CD4-positive, alpha-beta memory T cell (primary cell): ENCODE data around the gene SLC35A2. TPM values are rescaled to one million over a fixed set of nuclear protein-coding genes. Genes with fewer than 3 reads are reported as not detected.
A peak's percentile ranks its signal among the peaks of the same experiment; 100 is the strongest.

ENCODE experiments used
- CTCF ChIA-PET: fragments of 350-600 bp; sonication (Branson Sonifier 250); formaldehyde crosslinking; loops from one replicate; lab custom pipeline; 2021; ENCODE audit warnings: inconsistent platforms; ENCODE audit not compliant: partially characterized antibody; lab: Charles Lee
- POLR2A ChIA-PET: fragments of 350-600 bp; sonication (Branson Sonifier 250); formaldehyde crosslinking; loops from one replicate; lab custom pipeline; 2021; ENCODE audit not compliant: partially characterized antibody; lab: Charles Lee
- DNase-seq, 5 donors: peaks; one replicate each; pipeline versions ENCODE4 v3.0.0 to v3.0.0-alpha.2; 2020 to 2022; ENCODE audit warnings: mixed read lengths in 1 of 5
- H3K27ac ChIP-seq: one replicate; pipeline ENCODE4 v1.7.0; 2013; ENCODE audit warnings: low read depth, low read length
- H3K27me3 ChIP-seq: 2 replicates; pipeline ENCODE4 v1.7.0; 2013; ENCODE audit warnings: mild to moderate bottlenecking, low read length, moderate library complexity; ENCODE audit not compliant: insufficient read depth
- H3K36me3 ChIP-seq: 2 replicates; pipeline ENCODE4 v1.7.0; 2013; ENCODE audit warnings: mild to moderate bottlenecking, low read length, moderate library complexity; ENCODE audit not compliant: insufficient read depth
- H3K4me1 ChIP-seq: 2 replicates; pipeline ENCODE4 v1.7.0; 2013; ENCODE audit warnings: mild to moderate bottlenecking, low read length, moderate library complexity; ENCODE audit not compliant: insufficient read depth
- H3K4me3 ChIP-seq, 2 donors: one replicate each; pipeline ENCODE4 v1.7.0; 2013; ENCODE audit warnings: low read length in 2 of 2, mild to moderate bottlenecking in 1 of 2
- H3K9me3 ChIP-seq, 2 donors: one replicate each; pipeline ENCODE4 v1.7.0; 2013; ENCODE audit warnings: low read length in 2 of 2, control low read depth in 1 of 2; ENCODE audit not compliant: control insufficient read depth in 1 of 2
- H3K27ac Mint-ChIP-seq, 7 donors: one replicate each; pipeline ENCODE4 v1.8.0; 2020 to 2021; ENCODE audit warnings: mixed read lengths in 7 of 7, mild to moderate bottlenecking in 6 of 7, inconsistent platforms in 3 of 7, moderate library complexity in 3 of 7
- H3K27me3 Mint-ChIP-seq, 2 donors: one replicate each; pipeline ENCODE4 v1.8.0; 2020 to 2021; ENCODE audit warnings: mixed read lengths in 2 of 2
- H3K36me3 Mint-ChIP-seq, 2 donors: one replicate each; pipeline ENCODE4 v1.8.0; 2020 to 2021; ENCODE audit warnings: mixed read lengths in 2 of 2, inconsistent platforms in 1 of 2, mild to moderate bottlenecking in 1 of 2
- H3K4me1 Mint-ChIP-seq, 4 donors: one replicate each; pipeline ENCODE4 v1.8.0; 2020 to 2021; ENCODE audit warnings: mixed read lengths in 4 of 4, mild to moderate bottlenecking in 1 of 4
- H3K4me3 Mint-ChIP-seq, 8 donors: one replicate each; pipeline ENCODE4 v1.8.0; 2020 to 2021; ENCODE audit warnings: mixed read lengths in 8 of 8, mild to moderate bottlenecking in 7 of 8, moderate library complexity in 6 of 8, inconsistent platforms in 3 of 8
- H3K9me3 Mint-ChIP-seq, 8 donors: one replicate each; pipeline ENCODE4 v1.8.0; 2020 to 2021; ENCODE audit warnings: mixed read lengths in 8 of 8, mild to moderate bottlenecking in 5 of 8, inconsistent platforms in 3 of 8, moderate library complexity in 1 of 8
- intact Hi-C: fragments of 100-400 bp; cut with micrococcal nuclease; formaldehyde crosslinking; loops from one replicate; pipeline ENCODE4 v1.15.1; 2023
- polyA plus RNA-seq, 2 donors: library from polyadenylated mRNA; unstranded; fragments of 300-500 nt; fragmentation: Illumina TruSeq; gene quantifications; one replicate each; pipeline ENCODE4 v1.2.3, GENCODE V29; 2021
- total RNA-seq, 2 experiments: library from RNA; stranded (reverse); gene quantifications; one replicate each; pipeline ENCODE4 v1.2.3, GENCODE V29; 2021

The SLC35A2 gene
- total and polyA plus RNA-seq, 4 experiments from 2014 or later, result 11.8 to 15.8 (median 14.1) TPM

GRCh38 chrX:48934581-48935300, 23.3 kb upstream of the SLC35A2 start:
- Histone ChIP-seq H3K4me1 (peaks cover 67% of the 10 kb centered on the region), H3K27me3 (no peaks in the 10 kb centered on the region), H3K9me3 (no peaks in the 10 kb centered on the region), H3K36me3 (peaks cover 5% of the 10 kb centered on the region), H3K4me3 (no peak overlapping the region), H3K27ac (peak overlapping the region; percentile 68)
- Mint-ChIP-seq H3K27me3 (no peaks in the 10 kb centered on the region), H3K36me3 (peaks cover 24 to 49% of the 10 kb centered on the region in 2 donors), H3K27ac (peak overlapping the region; percentile 95 to 99 (median 97)), H3K4me3 (peak overlapping the region in 7 of 8 donors; percentile 39 to 80 (median 77)), H3K4me1 (peaks cover 47 to 73% (median 61%) of the 10 kb centered on the region in 4 donors), H3K9me3 (peaks cover 0 to 7% (median 0%) of the 10 kb centered on the region in 8 donors)
- POLR2A ChIA-PET, result interaction anchor here (1.0 to 11.3 kb wide), 3 partner anchors 15 to 37 kb away, joined by 3 to 235 read pairs (median 4); partner anchors contain the start of genes PIM2 and PQBP1
- CTCF ChIA-PET, result interaction anchor here (1.4 kb wide), 1 partner anchor 11 kb away, joined by 3 read pairs; no protein-coding TSS in a partner anchor
- intact Hi-C loops, result no loop called here
- DNase-seq, result peak; percentile 68 to 84 (median 80)

GRCh38 chrX:48933757-48934156, 22.3 kb upstream of the SLC35A2 start:
- Histone ChIP-seq H3K9me3 (no peaks in the 10 kb centered on the region), H3K36me3 (peaks cover 5% of the 10 kb centered on the region), H3K27ac (peak overlapping the region; percentile 68), H3K27me3 (no peaks in the 10 kb centered on the region), H3K4me3 (no peak overlapping the region), H3K4me1 (peaks cover 58% of the 10 kb centered on the region)
- peak overlapping the region; percentile 95 to 99 (median 97) for H3K27ac Mint-ChIP-seq
- peaks cover 24 to 45% of the 10 kb centered on the region in 2 donors for H3K36me3 Mint-ChIP-seq
- no peaks in the 10 kb centered on the region for H3K27me3 Mint-ChIP-seq
- H3K4me3 Mint-ChIP-seq, result peak overlapping the region in 6 of 8 donors; percentile 26 to 80 (median 48)
- intact Hi-C loops, result no loop called here
- ChIA-PET CTCF (interaction anchor here (1.4 kb wide), 1 partner anchor 12 kb away, joined by 3 read pairs; no protein-coding TSS in a partner anchor), POLR2A (interaction anchor here (1.0 to 11.3 kb wide), 3 partner anchors 14 to 36 kb away, joined by 3 to 235 read pairs (median 4); partner anchors contain the start of genes PIM2 and PQBP1)
- no peak for DNase-seq
- H3K4me1 Mint-ChIP-seq, result peaks cover 39 to 63% (median 51%) of the 10 kb centered on the region in 4 donors
- H3K9me3 Mint-ChIP-seq, result peaks cover 0 to 4% (median 0%) of the 10 kb centered on the region in 8 donors

- Mint-ChIP-seq H3K9me3 (peaks cover 0 to 2% (median 0%) of the 10 kb centered on the region in 8 donors), H3K36me3 (peaks cover 25 to 35% of the 10 kb centered on the region in 2 donors), H3K27ac (peak overlapping the region in 2 of 7 donors; percentile 14 to 35), H3K4me1 (peaks cover 16 to 46% (median 21%) of the 10 kb centered on the region in 4 donors), H3K27me3 (no peaks in the 10 kb centered on the region), H3K4me3 (no peak overlapping the region)
- intact Hi-C loops, result no loop called here
- no peak overlapping the region for H3K4me3 ChIP-seq
- POLR2A ChIA-PET, result interaction anchor here (0.7 to 2.1 kb wide), 6 partner anchors 8 to 30 kb away, joined by 3 to 10 read pairs (median 3); no protein-coding TSS in a partner anchor
- peaks cover 11% of the 10 kb centered on the region for H3K36me3 ChIP-seq
- no peaks in the 10 kb centered on the region for H3K9me3 ChIP-seq
- H3K27ac ChIP-seq, result no peak overlapping the region
- peaks cover 28% of the 10 kb centered on the region for H3K4me1 ChIP-seq
- no peak for DNase-seq
- H3K27me3 ChIP-seq, result no peaks in the 10 kb centered on the region
- CTCF ChIA-PET, result interaction anchor here (1.1 kb wide), 1 partner anchor 19 kb away, joined by 4 read pairs; no protein-coding TSS in a partner anchor
Observed at GRCh38 chrX:48927736-48928382, 16.4 kb upstream of the SLC35A2 start.

GRCh38 chrX:48927123-48927522, 15.7 kb upstream of the SLC35A2 start:
- Histone ChIP-seq H3K9me3 (no peaks in the 10 kb centered on the region), H3K36me3 (peaks cover 11% of the 10 kb centered on the region), H3K27ac (no peak overlapping the region), H3K4me3 (no peak overlapping the region), H3K4me1 (peaks cover 35% of the 10 kb centered on the region), H3K27me3 (no peaks in the 10 kb centered on the region)
- CTCF ChIA-PET, result interaction anchor here (1.0 kb wide), 1 partner anchor 10 kb away, joined by 3 read pairs; no protein-coding TSS in a partner anchor
- H3K36me3 Mint-ChIP-seq, result peaks cover 24 to 36% of the 10 kb centered on the region in 2 donors
- no peak overlapping the region for H3K4me3 Mint-ChIP-seq
- no peak for DNase-seq
- peaks cover 0 to 2% (median 0%) of the 10 kb centered on the region in 8 donors for H3K9me3 Mint-ChIP-seq
- H3K4me1 Mint-ChIP-seq, result peaks cover 17 to 50% (median 24%) of the 10 kb centered on the region in 4 donors
- H3K27ac Mint-ChIP-seq, result no peak overlapping the region
- intact Hi-C loops, result no loop called here
- POLR2A ChIA-PET, result interaction anchor here (1.0 to 2.1 kb wide), 5 partner anchors 8 to 31 kb away, joined by 3 to 10 read pairs (median 3); no protein-coding TSS in a partner anchor
- H3K27me3 Mint-ChIP-seq, result no peaks in the 10 kb centered on the region

GRCh38 chrX:48924270-48924669, 12.8 kb upstream of the SLC35A2 start:
- Mint-ChIP-seq H3K27me3 (no peaks in the 10 kb centered on the region), H3K36me3 (peaks cover 20 to 40% of the 10 kb centered on the region in 2 donors), H3K4me1 (peaks cover 28 to 72% (median 42%) of the 10 kb centered on the region in 4 donors), H3K4me3 (peak overlapping the region in 7 of 8 donors; percentile 29 to 60 (median 46)), H3K9me3 (no peaks in the 10 kb centered on the region), H3K27ac (peak overlapping the region; percentile 57 to 89 (median 83))
- Histone ChIP-seq H3K4me1 (peaks cover 61% of the 10 kb centered on the region), H3K9me3 (no peaks in the 10 kb centered on the region), H3K4me3 (no peak overlapping the region), H3K27ac (peak overlapping the region; percentile 1), H3K27me3 (no peaks in the 10 kb centered on the region), H3K36me3 (peaks cover 11% of the 10 kb centered on the region)
- POLR2A ChIA-PET, result interaction anchor here (0.6 to 2.4 kb wide), 2 partner anchors 12 to 28 kb away, joined by 4 to 16 read pairs; no protein-coding TSS in a partner anchor
- DNase-seq, result peak in 1 of 5 donors; percentile 37
- CTCF ChIA-PET, result interaction anchor here (2.9 kb wide), 1 partner anchor 13 kb away, joined by 8 read pairs; no protein-coding TSS in a partner anchor
- intact Hi-C loops, result no loop called here

- H3K9me3 Mint-ChIP-seq, result no peaks in the 10 kb centered on the region
- peak overlapping the region in 5 of 8 donors; percentile 29 to 50 (median 45) for H3K4me3 Mint-ChIP-seq
- H3K27me3 Mint-ChIP-seq, result no peaks in the 10 kb centered on the region
- H3K27ac Mint-ChIP-seq, result peak overlapping the region; percentile 57 to 89 (median 83)
- Histone ChIP-seq H3K4me3 (no peak overlapping the region), H3K36me3 (peaks cover 11% of the 10 kb centered on the region), H3K27ac (peak overlapping the region; percentile 1), H3K9me3 (no peaks in the 10 kb centered on the region), H3K4me1 (peaks cover 60% of the 10 kb centered on the region), H3K27me3 (no peaks in the 10 kb centered on the region)
- peaks cover 28 to 76% (median 45%) of the 10 kb centered on the region in 4 donors for H3K4me1 Mint-ChIP-seq
- intact Hi-C loops, result no loop called here
- peaks cover 20 to 45% of the 10 kb centered on the region in 2 donors for H3K36me3 Mint-ChIP-seq
- DNase-seq, result no peak
- POLR2A ChIA-PET, result interaction anchor here (0.6 to 2.4 kb wide), 2 partner anchors 13 to 27 kb away, joined by 4 to 16 read pairs; no protein-coding TSS in a partner anchor
- CTCF ChIA-PET, result interaction anchor here (2.9 kb wide), 1 partner anchor 14 kb away, joined by 8 read pairs; no protein-coding TSS in a partner anchor
Observed at GRCh38 chrX:48923771-48924170, 12.3 kb upstream of the SLC35A2 start.
